Activated T-cell treated with anti-CD3 and anti-CD28 coated beads for 48 hours (primary cell): Measurements from ENCODE around the gene FAM107B.
"Not testable (repeated sequence)": the region's sequence is repeated elsewhere in the genome, so short reads cannot be mapped to it uniquely, and the experiment has no call there.

Experiments
- DNase-seq: peaks from one replicate; pipeline ENCODE4 v3.0.0-alpha.2; 2020; ENCODE audit warnings: low read depth

The FAM107B gene

GRCh38 chr10:14774797-14775196, at the start of gene FAM107B:
Gene FAM107B, minus strand, starts transcription at chr10:14774897. Its CDS starts 234 bp downstream, at chr10:14774663.
- DNase-seq: no peak

GRCh38 chr10:14823966-14824365, 49.3 kb upstream of the FAM107B start:
- DNase-seq: no peak

GRCh38 chr10:14822879-14823755, 48.4 kb upstream of the FAM107B start:
- peak; percentile 14 for DNase-seq

GRCh38 chr10:14821635-14822375, 47.1 kb upstream of the FAM107B start:
- DNase-seq: no peak

GRCh38 chr10:14820775-14821154, 46.1 kb upstream of the FAM107B start:
- DNase-seq: no peak

- DNase-seq: no peak
Observed at GRCh38 chr10:14820010-14820774, 45.5 kb upstream of the FAM107B start.

GRCh38 chr10:14816717-14817116, 42.0 kb upstream of the FAM107B start:
- not testable (repeated sequence) for DNase-seq

- no peak for DNase-seq
Observed at GRCh38 chr10:14815681-14816080, 41.0 kb upstream of the FAM107B start.

GRCh38 chr10:14812271-14812670, 37.6 kb upstream of the FAM107B start:
- DNase-seq: no peak

- DNase-seq: no peak
Observed at GRCh38 chr10:14810969-14811953, 36.6 kb upstream of the FAM107B start.

GRCh38 chr10:14806318-14806717, 31.6 kb upstream of the FAM107B start:
- no peak for DNase-seq

- no peak for DNase-seq
Observed at GRCh38 chr10:14803827-14804226, 29.1 kb upstream of the FAM107B start.

- no peak for DNase-seq
Observed at GRCh38 chr10:14801723-14802122, 27.0 kb upstream of the FAM107B start.

- no peak for DNase-seq
Observed at GRCh38 chr10:14800397-14800796, 25.7 kb upstream of the FAM107B start.

- no peak for DNase-seq
Observed at GRCh38 chr10:14798636-14799035, 23.9 kb upstream of the FAM107B start.

GRCh38 chr10:14787938-14788337, 13.2 kb upstream of the FAM107B start:
- DNase-seq: no peak

GRCh38 chr10:14784459-14785055, 9.9 kb upstream of the FAM107B start:
- no peak for DNase-seq

GRCh38 chr10:14782691-14783363, 8.1 kb upstream of the FAM107B start:
- no peak for DNase-seq

- DNase-seq: no peak
Observed at GRCh38 chr10:14781763-14782162, 7.1 kb upstream of the FAM107B start.

- DNase-seq: no peak
Observed at GRCh38 chr10:14779001-14779651, 4.4 kb upstream of the FAM107B start.
